ENCODE data around the gene ICAM4. TPM values are rescaled to one million over a fixed set of nuclear protein-coding genes. Genes with fewer than 3 reads are reported as not detected.

Gene ICAM4
- total RNA-seq, 1 donor from 2014 or later, result not detected

GRCh38 chr19:10259162-10259905 lies 27.4 kb upstream of the ICAM4 start:
- H3K4me1 ChIP-seq, result peaks cover 7% of the 10 kb centered on the region
- H3K27ac ChIP-seq, result no peak overlapping the region
- H3K27me3 ChIP-seq, result no peaks in the 10 kb centered on the region
- intact Hi-C loops (cut with DNase I), result no loop called here
- TF ChIP-seq CTCF (IDR thresholded peaks at IDR 0.05), result peak; percentile 43 to 55 (median 53)
- TF ChIP-seq POLR2A (IDR thresholded peaks at IDR 0.05), result no peak
- no peak overlapping the region for H3K4me3 ChIP-seq
- peaks cover 0 to 35% of the 10 kb centered on the region in 2 donors for H3K36me3 ChIP-seq
- DNase-seq (ENCODE audit: extremely low spot score in 2 of 2), result no peak
- H3K9me3 ChIP-seq, result no peaks in the 10 kb centered on the region

GRCh38 chr19:10260141-10260584 lies 26.6 kb upstream of the ICAM4 start:
- TF ChIP-seq POLR2AphosphoS5 (IDR thresholded peaks at IDR 0.05; ENCODE audit: insufficient read depth in 1 of 2, low read depth in 1 of 2) (no peak), CTCF (IDR thresholded peaks at IDR 0.05) (no peak), POLR2A (IDR thresholded peaks at IDR 0.05) (no peak)
- no peak overlapping the region for H3K27ac ChIP-seq
- DNase-seq (ENCODE audit: extremely low spot score in 2 of 2), result no peak
- H3K9me3 ChIP-seq, result no peaks in the 10 kb centered on the region
- intact Hi-C loops (cut with DNase I), result no loop called here
- H3K27me3 ChIP-seq, result no peaks in the 10 kb centered on the region
- H3K36me3 ChIP-seq, result peaks cover 0 to 27% of the 10 kb centered on the region in 2 donors
- H3K4me1 ChIP-seq, result peaks cover 7% of the 10 kb centered on the region
- H3K4me3 ChIP-seq, result no peak overlapping the region

- Histone ChIP-seq H3K27me3 (no peaks in the 10 kb centered on the region), H3K27ac (no peak overlapping the region), H3K4me3 (no peak overlapping the region), H3K4me1 (peaks cover 7% of the 10 kb centered on the region), H3K36me3 (peaks cover 0 to 10% of the 10 kb centered on the region in 2 donors), H3K9me3 (no peaks in the 10 kb centered on the region)
- no peak for TF ChIP-seq POLR2A (IDR thresholded peaks at IDR 0.05)
- DNase-seq (ENCODE audit: extremely low spot score in 2 of 2), result no peak
- intact Hi-C loops (cut with DNase I), result no loop called here
Observed at GRCh38 chr19:10262771-10263170, 24.0 kb upstream of the ICAM4 start.

GRCh38 chr19:10266706-10267105 lies 20.0 kb upstream of the ICAM4 start:
- H3K4me3 ChIP-seq, result no peak overlapping the region
- TF ChIP-seq POLR2AphosphoS5 (IDR thresholded peaks at IDR 0.05; ENCODE audit: insufficient read depth in 1 of 2, low read depth in 1 of 2), result no peak
- H3K9me3 ChIP-seq, result no peaks in the 10 kb centered on the region
- H3K36me3 ChIP-seq, result no peaks in the 10 kb centered on the region
- DNase-seq (ENCODE audit: extremely low spot score in 2 of 2), result no peak
- peaks cover 17% of the 10 kb centered on the region for H3K4me1 ChIP-seq
- H3K27me3 ChIP-seq, result no peaks in the 10 kb centered on the region
- intact Hi-C loops (cut with DNase I), result no loop called here
- H3K27ac ChIP-seq, result no peak overlapping the region

- H3K9me3 ChIP-seq, result no peaks in the 10 kb centered on the region
- TF ChIP-seq POLR2AphosphoS5 (IDR thresholded peaks at IDR 0.05; ENCODE audit: insufficient read depth in 1 of 2, low read depth in 1 of 2) (no peak), CTCF (IDR thresholded peaks at IDR 0.05) (no peak), POLR2A (IDR thresholded peaks at IDR 0.05) (no peak)
- H3K36me3 ChIP-seq, result no peaks in the 10 kb centered on the region
- no peaks in the 10 kb centered on the region for H3K27me3 ChIP-seq
- H3K27ac ChIP-seq, result no peak overlapping the region
- no peak for DNase-seq (ENCODE audit: extremely low spot score in 2 of 2)
- peaks cover 17% of the 10 kb centered on the region for H3K4me1 ChIP-seq
- H3K4me3 ChIP-seq, result no peak overlapping the region
- intact Hi-C loops (cut with DNase I), result loop anchor here (2.0 kb wide), 1 partner anchor 123 kb away; no protein-coding TSS in a partner anchor
Observed at GRCh38 chr19:10268071-10268470, 18.7 kb upstream of the ICAM4 start.

Data from vagina (tissue), 2 donors.